Measurements from ENCODE around the gene STEAP4.
"Not testable (repeated sequence)": the region's sequence is repeated elsewhere in the genome, so short reads cannot be mapped to it uniquely, and the experiment has no call there.

The STEAP4 gene

DNA sequence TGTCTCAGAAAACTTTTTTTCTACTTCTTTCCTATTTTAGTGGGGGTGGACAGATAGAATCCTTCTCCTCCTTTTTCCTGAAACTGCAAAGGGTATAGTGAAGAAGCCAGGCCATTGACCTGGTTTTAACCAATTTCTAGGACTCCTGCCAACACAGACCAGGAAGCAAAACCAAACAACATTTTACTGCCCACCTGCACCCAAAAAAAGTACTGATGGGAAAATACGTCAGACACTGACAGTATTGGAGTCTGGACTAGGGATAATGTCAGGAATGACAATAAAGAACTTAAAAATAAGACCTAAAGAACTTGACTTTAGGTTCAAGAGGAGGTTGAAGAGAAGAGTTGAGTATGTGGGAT is 5.0 kb upstream of the STEAP4 start:
- no peak for DNase-seq

DNA sequence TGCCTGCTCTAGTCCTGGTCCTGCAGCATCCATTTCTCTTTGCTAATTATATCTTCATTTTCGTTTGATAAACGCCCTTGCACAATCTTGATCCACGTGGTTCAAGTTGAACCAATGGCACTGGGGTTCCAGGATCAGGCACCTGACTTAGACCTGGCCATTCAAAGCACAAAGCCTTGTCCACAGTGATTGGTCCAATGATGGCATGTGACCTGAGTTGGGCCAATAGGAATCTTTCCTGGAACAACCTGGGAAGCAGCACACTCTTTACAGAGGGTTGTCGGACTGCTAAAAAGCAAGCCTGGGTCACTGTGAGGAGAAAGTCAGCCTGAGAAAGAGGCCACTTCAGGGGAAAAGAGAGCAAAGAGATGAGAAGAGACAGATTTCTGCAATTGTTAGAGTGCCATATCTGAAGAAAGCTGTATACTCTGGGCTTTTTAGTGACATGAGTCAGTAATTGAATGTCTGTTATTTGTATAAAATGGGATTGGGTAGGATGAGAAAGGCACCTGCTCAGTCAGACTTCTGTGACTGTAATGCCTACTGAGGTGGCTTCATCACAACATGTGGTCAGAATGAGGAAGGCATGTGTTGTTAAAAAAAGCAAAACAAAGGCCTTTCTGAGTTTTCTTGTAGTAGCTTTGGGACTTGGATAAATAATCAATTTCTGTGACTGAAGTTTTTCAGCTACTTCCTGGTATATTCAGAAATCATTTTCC is 4.4 kb upstream of the STEAP4 start:
- no peak for DNase-seq

- DNase-seq: no peak
Observed at GRCh38 chr7:88309819-88310218, 3.1 kb upstream of the STEAP4 start.

GRCh38 chr7:88307823-88308222 is 1.1 kb upstream of the STEAP4 start:
- DNase-seq: no peak

DNA sequence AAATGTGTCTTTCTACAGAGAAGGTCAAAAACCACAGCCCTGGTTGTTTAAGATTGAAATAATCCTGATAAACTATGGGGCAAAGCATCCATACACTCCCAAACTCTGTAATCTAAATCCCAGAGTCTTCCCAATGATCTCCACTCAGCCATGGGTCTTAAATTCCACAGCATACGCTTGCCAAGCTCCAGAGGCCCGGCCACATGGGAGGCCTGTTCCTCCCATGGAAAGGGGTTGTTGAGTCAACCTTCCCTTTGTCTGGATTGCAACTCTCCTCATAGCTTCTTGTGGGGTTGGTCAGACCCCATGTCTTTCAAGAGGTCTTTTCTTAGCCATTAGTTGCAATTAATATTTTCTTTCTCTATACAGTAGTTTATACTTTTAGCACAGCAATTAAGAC is 718 bp upstream of the STEAP4 start:
- no peak for DNase-seq

DNA sequence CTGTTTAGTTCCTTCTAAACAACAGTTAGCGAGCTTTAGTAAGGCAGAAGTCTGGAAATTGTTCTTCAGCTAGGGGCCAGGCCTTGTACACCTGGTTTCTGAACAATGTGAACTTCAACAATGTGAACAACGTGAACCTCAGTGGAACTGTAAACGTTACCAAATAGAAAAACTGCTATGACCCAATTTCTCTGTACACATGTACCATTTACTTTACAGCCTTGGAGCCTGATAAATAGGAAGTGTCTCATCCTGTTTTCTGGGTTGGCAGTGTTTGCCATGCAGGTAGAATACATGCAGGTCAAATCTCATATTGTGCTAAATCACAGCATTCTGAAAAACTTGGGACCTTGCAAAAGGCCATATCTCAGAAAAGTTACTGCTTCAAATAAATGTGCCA is 1.6 kb downstream of the STEAP4 start:
- DNase-seq: no peak

- DNase-seq: no peak
Observed at GRCh38 chr7:88302486-88302885, 4.2 kb downstream of the STEAP4 start.

DNA sequence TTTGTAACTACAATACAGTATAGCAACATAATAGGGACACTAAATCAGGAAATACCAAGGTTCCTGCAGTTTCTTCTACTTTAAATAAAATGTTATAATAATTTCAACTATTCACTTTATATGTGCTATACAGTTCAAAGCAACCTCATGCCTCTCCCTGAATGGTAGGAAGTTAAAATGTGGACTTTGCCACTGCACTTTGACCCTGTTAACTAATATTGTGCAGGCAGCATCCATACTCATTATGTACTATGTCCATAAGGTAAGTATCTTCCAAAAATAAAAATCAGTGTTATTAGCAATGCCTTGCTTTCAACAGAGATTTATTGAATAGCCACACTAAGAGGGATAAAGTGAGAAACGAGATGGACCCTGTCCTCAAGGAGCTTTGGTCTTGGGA is 4.8 kb downstream of the STEAP4 start:
- DNase-seq: no peak

DNA sequence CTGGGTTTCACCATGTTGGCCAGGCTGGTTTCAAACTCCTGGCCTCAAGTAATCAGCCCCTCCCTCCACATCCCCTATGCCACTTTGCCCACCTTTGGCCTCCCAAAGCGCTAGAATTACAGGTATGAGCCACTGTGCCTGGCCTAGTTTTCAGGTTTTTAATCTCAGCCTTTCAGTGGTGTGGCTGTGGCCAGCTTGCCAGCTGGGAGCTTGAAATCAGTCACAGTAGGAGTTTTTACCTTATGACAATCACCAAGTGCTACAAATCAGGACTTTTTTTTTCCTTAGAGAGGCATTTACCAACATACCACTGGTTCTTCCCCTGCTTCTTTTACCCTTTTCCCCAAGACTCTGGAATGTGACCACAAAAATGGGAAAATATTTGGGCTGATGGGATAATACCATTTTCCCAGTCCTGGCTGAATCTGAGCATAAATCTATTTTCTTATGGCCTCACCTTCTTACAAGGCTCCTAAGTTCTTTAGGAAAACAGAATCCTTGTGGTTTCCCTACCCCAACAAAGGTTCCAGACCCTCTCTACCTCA is 6.2 kb downstream of the STEAP4 start:
- DNase-seq: no peak

GRCh38 chr7:88299126-88299525 is 7.6 kb downstream of the STEAP4 start:
- no peak for DNase-seq

DNA sequence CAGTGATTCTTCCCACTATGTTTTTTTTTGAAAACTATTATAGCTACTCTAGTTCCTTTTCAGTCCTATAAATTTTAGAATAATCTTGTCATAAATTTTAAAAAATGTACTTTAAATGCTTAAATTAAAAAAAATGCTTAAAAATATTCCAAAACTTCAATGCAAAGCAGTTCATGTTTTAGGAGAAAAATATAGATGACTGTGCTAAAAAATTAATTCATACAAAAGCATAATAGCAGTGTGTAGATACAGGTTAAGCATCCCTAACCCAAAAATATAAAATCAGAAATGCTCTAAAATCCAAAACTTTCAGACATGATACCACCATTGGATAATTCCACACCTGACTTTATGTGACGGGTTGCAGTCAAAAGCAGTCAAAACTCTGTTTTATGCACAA is 12.8 kb downstream of the STEAP4 start:
- no peak for DNase-seq

GRCh38 chr7:88291398-88292173 is 15.1 kb downstream of the STEAP4 start:
- no peak for DNase-seq

GRCh38 chr7:88290491-88290890 is 16.2 kb downstream of the STEAP4 start:
- DNase-seq: no peak

DNA sequence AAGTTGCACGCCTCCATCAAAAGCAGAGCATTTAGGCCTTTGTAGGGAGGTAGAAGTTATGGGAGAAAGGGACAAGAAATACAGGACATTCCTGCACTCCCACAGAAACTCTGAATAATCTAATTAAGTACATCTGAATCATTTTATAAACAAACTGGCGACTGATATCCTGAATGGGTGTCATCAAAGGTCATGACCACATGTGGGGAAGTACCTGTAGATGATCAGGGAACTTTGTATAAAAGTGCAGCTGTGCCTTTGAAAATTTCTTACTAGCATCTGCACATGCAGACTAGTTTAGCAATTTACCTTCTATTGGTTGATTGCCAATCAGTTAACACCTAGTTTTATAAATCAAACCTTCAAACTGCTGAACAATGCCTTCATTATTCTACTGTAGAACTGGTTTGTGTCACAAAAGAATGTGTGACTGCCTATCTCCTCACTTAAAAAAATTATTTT is 17.1 kb downstream of the STEAP4 start:
- DNase-seq: no peak

GRCh38 chr7:88281749-88282148 is 24.9 kb downstream of the STEAP4 start:
- DNase-seq: no peak

DNA sequence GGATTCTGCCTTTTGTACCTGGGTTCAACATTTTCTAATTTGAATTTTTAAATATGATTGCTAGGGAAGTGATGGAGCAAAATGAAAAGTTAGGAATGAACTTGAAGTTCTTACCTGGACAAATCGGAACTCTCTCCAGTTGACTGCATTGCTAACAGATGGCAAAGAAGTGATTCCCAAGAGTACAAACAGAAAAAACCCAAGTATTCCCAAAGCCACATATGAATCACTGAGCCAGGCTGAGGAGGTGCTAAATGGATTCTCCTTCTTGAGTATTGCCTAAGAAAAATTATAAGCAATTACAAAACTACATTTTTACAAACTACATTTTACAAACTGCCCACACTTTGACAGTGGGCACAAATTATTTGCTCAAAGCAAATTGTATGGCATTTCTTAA is 25.9 kb downstream of the STEAP4 start:
- no peak for DNase-seq

GRCh38 chr7:88279323-88279722 is 27.4 kb downstream of the STEAP4 start:
- DNase-seq: no peak

GRCh38 chr7:88278881-88279280 is 27.8 kb downstream of the STEAP4 start:
- DNase-seq: no peak

DNA sequence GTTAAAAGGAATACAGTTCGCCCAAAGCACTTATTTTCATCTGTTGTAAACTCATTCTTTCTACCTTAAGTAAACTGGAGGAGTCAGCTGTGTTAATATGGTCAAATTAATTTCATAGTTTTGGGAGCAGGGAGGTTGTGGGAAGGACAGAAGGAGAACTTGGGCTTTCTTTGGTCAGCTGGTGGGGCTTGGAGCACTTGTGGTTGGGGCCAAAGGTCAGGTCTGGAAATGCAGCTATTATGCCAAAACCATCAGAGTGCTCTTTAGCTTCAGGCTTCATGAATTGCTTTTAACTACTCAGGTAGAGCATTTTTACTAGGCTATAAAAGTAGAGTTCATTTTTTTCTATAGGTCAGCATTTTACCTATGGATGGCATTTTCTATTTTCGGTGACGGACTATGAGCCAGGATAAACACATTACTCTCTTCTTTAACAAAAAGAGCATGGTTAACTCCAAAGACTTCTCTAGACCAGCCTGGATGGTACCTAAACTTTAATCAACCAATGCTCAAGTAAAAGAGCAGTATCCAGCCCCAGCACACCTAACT is 30.0 kb downstream of the STEAP4 start:
- no peak for DNase-seq

DNA sequence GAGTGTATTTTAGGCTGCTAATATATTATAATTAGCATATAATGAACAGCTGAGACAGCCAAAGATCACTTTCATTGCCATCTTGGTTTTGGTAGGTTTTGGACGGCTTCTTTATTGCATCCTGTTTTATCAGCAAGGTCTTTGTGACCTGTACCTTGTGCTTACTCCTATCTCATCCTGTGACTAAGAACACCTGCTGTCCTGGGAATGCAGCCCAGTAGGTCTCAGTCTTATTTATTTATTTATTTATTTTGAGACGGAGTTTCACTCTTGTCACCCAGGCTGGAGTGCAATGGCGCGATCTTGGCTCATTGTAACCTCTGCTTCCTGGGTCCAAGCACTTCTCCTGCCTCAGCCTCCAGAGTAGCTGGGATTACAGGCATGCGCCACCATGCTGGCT is 31.8 kb downstream of the STEAP4 start:
- not testable (repeated sequence) for DNase-seq

DNA sequence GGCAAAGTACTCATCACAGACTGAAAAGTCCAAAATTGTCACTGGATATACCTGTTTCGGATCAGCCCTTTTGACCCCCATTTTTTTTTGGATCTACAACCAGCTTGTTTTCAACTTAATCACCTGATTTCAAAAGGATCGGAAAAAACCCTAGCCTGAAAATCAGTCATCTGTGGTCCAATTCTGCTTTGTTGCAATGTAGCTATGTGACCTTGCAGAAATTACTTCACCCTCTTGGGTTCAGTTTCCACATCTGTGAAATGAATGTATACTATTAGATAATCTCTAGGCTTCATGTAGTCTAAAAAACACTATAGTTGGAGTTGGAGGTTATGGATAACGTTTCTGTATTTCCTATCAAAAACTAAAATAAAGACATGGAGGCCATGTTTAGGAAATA is 37.1 kb downstream of the STEAP4 start:
- DNase-seq: no peak

- no peak for DNase-seq
Observed at GRCh38 chr7:88268858-88269257, 37.8 kb downstream of the STEAP4 start.

- DNase-seq: no peak
Observed at GRCh38 chr7:88268051-88268450, 38.6 kb downstream of the STEAP4 start.

- no peak for DNase-seq
Observed at GRCh38 chr7:88267421-88267820, 39.3 kb downstream of the STEAP4 start.

All from NCI-H1417 (cell line).